Type B pancreatic cell (in vitro differentiated cells): ENCODE results near the gene KRTAP19-3. TPM values are rescaled to one million over a fixed set of nuclear protein-coding genes. Genes with fewer than 3 reads are reported as not detected.
"Not testable (repeated sequence)": the region's sequence is repeated elsewhere in the genome, so short reads cannot be mapped to it uniquely, and the experiment has no call there.

Experiments
- DNase-seq: peaks from one replicate; pipeline ENCODE4 v3.0.0; 2021; ENCODE audit warnings: mixed read lengths; ENCODE audit not compliant: unreplicated experiment; ENCODE audit errors: extremely low spot score
- H3K27ac Mint-ChIP-seq: 2 replicates; pipeline ENCODE4 v1.8.0; 2021; ENCODE audit warnings: mild to moderate bottlenecking, mixed read lengths
- H3K27me3 Mint-ChIP-seq: 2 replicates; pipeline ENCODE4 v1.8.0; 2021; ENCODE audit warnings: mixed read lengths
- H3K36me3 Mint-ChIP-seq: 2 replicates; pipeline ENCODE4 v1.8.0; 2021; ENCODE audit warnings: mixed read lengths
- H3K4me1 Mint-ChIP-seq: one replicate; pipeline ENCODE4 v1.8.0; 2021; ENCODE audit warnings: mixed read lengths; ENCODE audit not compliant: unreplicated experiment
- H3K4me3 Mint-ChIP-seq: 2 replicates; pipeline ENCODE4 v1.8.0; 2021; ENCODE audit warnings: mild to moderate bottlenecking, mixed read lengths
- H3K9me3 Mint-ChIP-seq: 2 replicates; pipeline ENCODE4 v1.8.0; 2021; ENCODE audit warnings: mixed read lengths
- CTCF ChIP-seq: fragments of 200-600 bp; sonication (generic); conservative IDR thresholded peaks from 2 replicates; pipeline ENCODE4 v1.5.0; 2021; ENCODE audit warnings: antibody characterized with exemption, mild to moderate bottlenecking
- long read RNA-seq: library from polyadenylated mRNA; unstranded; transcript quantifications from one replicate; pipeline ENCODE4 v2.0.0, GENCODE V29; 2020
- total RNA-seq: library from RNA; stranded (reverse); gene quantifications from 2 replicates; pipeline ENCODE4 v1.2.1, GENCODE V29; 2021; ENCODE audit warnings: low replicate concordance

KRTAP19-3 gene
- not detected in 2 replicates for total RNA-seq
- long read RNA-seq: 0 reads

GRCh38 chr21:30491963-30492428 lies at the start of gene KRTAP19-3:
Gene KRTAP19-3 (minus strand): TSS chr21:30492013. CDS start chr21:30491957, 56 bp downstream.
- Mint-ChIP-seq H3K4me3 (no peak within 1 kb of the TSS), H3K9me3 (no peaks in the 10 kb centered on the region), H3K36me3 (no peaks in the 10 kb centered on the region), H3K27ac (no peak within 1 kb of the TSS), H3K4me1 (no peaks in the 10 kb centered on the region), H3K27me3 (no peaks in the 10 kb centered on the region)
- no peak for DNase-seq
- TF ChIP-seq CTCF: no peak

- H3K9me3 Mint-ChIP-seq: no peaks in the 10 kb centered on the region
- no peak for TF ChIP-seq CTCF
- no peak overlapping the region for H3K4me3 Mint-ChIP-seq
- H3K36me3 Mint-ChIP-seq: no peaks in the 10 kb centered on the region
- H3K27ac Mint-ChIP-seq: no peak overlapping the region
- H3K4me1 Mint-ChIP-seq: no peaks in the 10 kb centered on the region
- no peaks in the 10 kb centered on the region for H3K27me3 Mint-ChIP-seq
- no peak for DNase-seq
Measured at GRCh38 chr21:30518876-30519275, 27.1 kb upstream of the KRTAP19-3 start.

GRCh38 chr21:30515681-30516080 lies 23.9 kb upstream of the KRTAP19-3 start:
- H3K27ac Mint-ChIP-seq: no peak overlapping the region
- H3K36me3 Mint-ChIP-seq: no peaks in the 10 kb centered on the region
- H3K4me3 Mint-ChIP-seq: no peak overlapping the region
- H3K9me3 Mint-ChIP-seq: no peaks in the 10 kb centered on the region
- H3K27me3 Mint-ChIP-seq: no peaks in the 10 kb centered on the region
- no peaks in the 10 kb centered on the region for H3K4me1 Mint-ChIP-seq
- DNase-seq: no peak
- no peak for TF ChIP-seq CTCF

GRCh38 chr21:30505621-30506205 lies 13.9 kb upstream of the KRTAP19-3 start:
- not testable (repeated sequence) for H3K9me3 Mint-ChIP-seq, H3K27me3 Mint-ChIP-seq, H3K4me1 Mint-ChIP-seq, H3K4me3 Mint-ChIP-seq, DNase-seq, H3K36me3 Mint-ChIP-seq, H3K27ac Mint-ChIP-seq
- TF ChIP-seq CTCF: peak; percentile 53

GRCh38 chr21:30502041-30502440 lies 10.2 kb upstream of the KRTAP19-3 start, which contains the start of gene KRTAP19-5:
Gene KRTAP19-5 (minus strand): TSS chr21:30502141. CDS start chr21:30502090, 51 bp downstream.
- no peaks in the 10 kb centered on the region for H3K36me3 Mint-ChIP-seq
- no peak within 1 kb of the TSS for H3K27ac Mint-ChIP-seq
- H3K27me3 Mint-ChIP-seq: no peaks in the 10 kb centered on the region
- no peak for DNase-seq
- no peak within 1 kb of the TSS for H3K4me3 Mint-ChIP-seq
- TF ChIP-seq CTCF: no peak
- H3K4me1 Mint-ChIP-seq: no peaks in the 10 kb centered on the region
- H3K9me3 Mint-ChIP-seq: no peaks in the 10 kb centered on the region
